ENCODE measurements around the gene CCNB2. TPM values are rescaled to one million over a fixed set of nuclear protein-coding genes. Genes with fewer than 3 reads are reported as not detected.

CCNB2 gene
- total RNA-seq, 1 experiment from 2014 or later, result 67.6 TPM

GRCh38 chr15:59105854-59106253 lies 908 bp downstream of the CCNB2 start:
- in situ Hi-C loops (cut with HindIII; ENCODE audit: low pct_unique_long_range_greater_than_20kb, low sequenced_read_pairs), result no loop called here
- intact Hi-C loops (cut with micrococcal nuclease; ENCODE audit: unreplicated experiment), result loop anchor here (10.0 kb wide), 1 partner anchor 121 kb away; the partner anchor contains the start of gene RNF111
- DNase-seq (ENCODE audit: low read depth, low spot score), result no peak
- no peak for ATAC-seq
- ChIA-PET CTCF (no interaction called here), POLR2A (no interaction called here)
- Histone ChIP-seq H3K4me3 (ENCODE audit: low read depth in 2 of 2, low read length in 2 of 2) (peak overlapping the region; percentile 66 to 92), H3K27me3 (ENCODE audit: control insufficient read depth, insufficient read depth, low read length) (no peaks in the 10 kb centered on the region), H3K27ac (ENCODE audit: low read length) (peak overlapping the region; percentile 88), H3K4me1 (ENCODE audit: control insufficient read depth, insufficient read depth, low read length) (peaks cover 9% of the 10 kb centered on the region; the same call in 1 of the 2 replicates), H3K9me3 (ENCODE audit: control insufficient read depth, insufficient read depth, low read depth, low read length) (no peaks in the 10 kb centered on the region), H3K36me3 (ENCODE audit: control insufficient read depth, insufficient read depth, low read length) (peaks cover 16% of the 10 kb centered on the region)
- no TSS peak for BruUV-seq (replicated peaks)
- TF ChIP-seq POLR2AphosphoS5 (IDR thresholded peaks at IDR 0.05; ENCODE audit: low read depth, low read length) (no peak), SIN3A (IDR thresholded peaks at IDR 0.05; ENCODE audit: borderline replicate concordance, insufficient read depth, low read depth, low read length) (no peak), TCF7L2 (IDR thresholded peaks at IDR 0.05; ENCODE audit: low read depth, low read length) (no peak)
- TF ChIP-seq, protein P1, sequence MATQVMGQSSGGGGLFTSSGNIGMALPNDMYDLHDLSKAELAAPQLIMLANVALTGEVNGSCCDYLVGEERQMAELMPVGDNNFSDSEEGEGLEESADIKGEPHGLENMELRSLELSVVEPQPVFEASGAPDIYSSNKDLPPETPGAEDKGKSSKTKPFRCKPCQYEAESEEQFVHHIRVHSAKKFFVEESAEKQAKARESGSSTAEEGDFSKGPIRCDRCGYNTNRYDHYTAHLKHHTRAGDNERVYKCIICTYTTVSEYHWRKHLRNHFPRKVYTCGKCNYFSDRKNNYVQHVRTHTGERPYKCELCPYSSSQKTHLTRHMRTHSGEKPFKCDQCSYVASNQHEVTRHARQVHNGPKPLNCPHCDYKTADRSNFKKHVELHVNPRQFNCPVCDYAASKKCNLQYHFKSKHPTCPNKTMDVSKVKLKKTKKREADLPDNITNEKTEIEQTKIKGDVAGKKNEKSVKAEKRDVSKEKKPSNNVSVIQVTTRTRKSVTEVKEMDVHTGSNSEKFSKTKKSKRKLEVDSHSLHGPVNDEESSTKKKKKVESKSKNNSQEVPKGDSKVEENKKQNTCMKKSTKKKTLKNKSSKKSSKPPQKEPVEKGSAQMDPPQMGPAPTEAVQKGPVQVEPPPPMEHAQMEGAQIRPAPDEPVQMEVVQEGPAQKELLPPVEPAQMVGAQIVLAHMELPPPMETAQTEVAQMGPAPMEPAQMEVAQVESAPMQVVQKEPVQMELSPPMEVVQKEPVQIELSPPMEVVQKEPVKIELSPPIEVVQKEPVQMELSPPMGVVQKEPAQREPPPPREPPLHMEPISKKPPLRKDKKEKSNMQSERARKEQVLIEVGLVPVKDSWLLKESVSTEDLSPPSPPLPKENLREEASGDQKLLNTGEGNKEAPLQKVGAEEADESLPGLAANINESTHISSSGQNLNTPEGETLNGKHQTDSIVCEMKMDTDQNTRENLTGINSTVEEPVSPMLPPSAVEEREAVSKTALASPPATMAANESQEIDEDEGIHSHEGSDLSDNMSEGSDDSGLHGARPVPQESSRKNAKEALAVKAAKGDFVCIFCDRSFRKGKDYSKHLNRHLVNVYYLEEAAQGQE (IDR thresholded peaks at IDR 0.05; ENCODE audit: insufficient read depth in 1 of 2, low read depth in 2 of 2, low read length in 1 of 2), result no peak
- TF ChIP-seq, protein P2, sequence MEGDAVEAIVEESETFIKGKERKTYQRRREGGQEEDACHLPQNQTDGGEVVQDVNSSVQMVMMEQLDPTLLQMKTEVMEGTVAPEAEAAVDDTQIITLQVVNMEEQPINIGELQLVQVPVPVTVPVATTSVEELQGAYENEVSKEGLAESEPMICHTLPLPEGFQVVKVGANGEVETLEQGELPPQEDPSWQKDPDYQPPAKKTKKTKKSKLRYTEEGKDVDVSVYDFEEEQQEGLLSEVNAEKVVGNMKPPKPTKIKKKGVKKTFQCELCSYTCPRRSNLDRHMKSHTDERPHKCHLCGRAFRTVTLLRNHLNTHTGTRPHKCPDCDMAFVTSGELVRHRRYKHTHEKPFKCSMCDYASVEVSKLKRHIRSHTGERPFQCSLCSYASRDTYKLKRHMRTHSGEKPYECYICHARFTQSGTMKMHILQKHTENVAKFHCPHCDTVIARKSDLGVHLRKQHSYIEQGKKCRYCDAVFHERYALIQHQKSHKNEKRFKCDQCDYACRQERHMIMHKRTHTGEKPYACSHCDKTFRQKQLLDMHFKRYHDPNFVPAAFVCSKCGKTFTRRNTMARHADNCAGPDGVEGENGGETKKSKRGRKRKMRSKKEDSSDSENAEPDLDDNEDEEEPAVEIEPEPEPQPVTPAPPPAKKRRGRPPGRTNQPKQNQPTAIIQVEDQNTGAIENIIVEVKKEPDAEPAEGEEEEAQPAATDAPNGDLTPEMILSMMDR (IDR thresholded peaks at IDR 0.05), result no peak; the same call in 1 of the 2 replicates

DNA sequence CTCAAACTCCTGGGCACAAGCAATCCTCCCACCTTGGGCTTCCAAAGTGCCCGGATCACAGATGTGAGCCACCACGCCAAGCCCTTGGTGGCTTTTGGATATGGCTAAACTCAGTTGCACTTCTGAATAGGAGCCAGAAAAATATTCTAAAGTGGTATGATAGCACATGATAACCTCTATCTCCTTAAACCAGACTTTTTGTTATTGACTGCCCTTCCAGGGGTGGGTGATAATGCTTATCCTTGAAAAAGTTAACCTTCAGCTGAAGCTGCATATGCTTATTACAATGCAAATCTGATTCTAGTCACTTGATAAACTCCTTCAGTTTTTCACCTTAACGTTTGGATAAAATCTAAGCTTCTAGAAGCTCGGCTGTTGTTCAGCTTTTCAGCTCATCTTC lies 6.3 kb downstream of the CCNB2 start:
- ATAC-seq (no peak), DNase-seq (ENCODE audit: low read depth, low spot score) (no peak)
- peaks cover 5% of the 10 kb centered on the region; the same call in 1 of the 2 replicates for H3K4me1 ChIP-seq (ENCODE audit: control insufficient read depth, insufficient read depth, low read length)
- in situ Hi-C loops (cut with HindIII; ENCODE audit: low pct_unique_long_range_greater_than_20kb, low sequenced_read_pairs), result no loop called here
- H3K27me3 ChIP-seq (ENCODE audit: control insufficient read depth, insufficient read depth, low read length), result no peaks in the 10 kb centered on the region
- H3K27ac ChIP-seq (ENCODE audit: low read length), result no peak overlapping the region
- no TSS peak for BruUV-seq (replicated peaks)
- no peak overlapping the region for H3K4me3 ChIP-seq (ENCODE audit: low read depth in 2 of 2, low read length in 2 of 2)
- TF ChIP-seq, protein P2 (IDR thresholded peaks at IDR 0.05), result no peak
- TF ChIP-seq POLR2AphosphoS5 (IDR thresholded peaks at IDR 0.05; ENCODE audit: low read depth, low read length), result no peak
- CTCF ChIA-PET, result no interaction called here
- H3K36me3 ChIP-seq (ENCODE audit: control insufficient read depth, insufficient read depth, low read length), result peaks cover 28% of the 10 kb centered on the region
- POLR2A ChIA-PET, result interaction anchor here (0.6 kb wide), 1 partner anchor 1360 kb away, joined by 8 read pairs; no protein-coding TSS in a partner anchor
- H3K9me3 ChIP-seq (ENCODE audit: control insufficient read depth, insufficient read depth, low read depth, low read length), result no peaks in the 10 kb centered on the region
- intact Hi-C loops (cut with micrococcal nuclease; ENCODE audit: unreplicated experiment), result no loop called here
